Measurements from ENCODE around the gene SLC6A16. TPM values are rescaled to one million over a fixed set of nuclear protein-coding genes. Genes with fewer than 3 reads are reported as not detected.

The SLC6A16 gene
- total RNA-seq, 1 experiment from 2014 or later, result 0.84 TPM

- no peak overlapping the region for H3K4me3 ChIP-seq (ENCODE audit: low read depth, low read length)
- CTCF ChIA-PET, result no interaction called here
- no peak for DNase-seq
- no peaks in the 10 kb centered on the region for H3K4me1 Mint-ChIP-seq (ENCODE audit: low read depth, unreplicated experiment)
- peaks cover 18% of the 10 kb centered on the region for H3K9me3 ChIP-seq
- H3K27me3 ChIP-seq (replicated peaks; ENCODE audit: control insufficient read depth, insufficient read depth, low read length), result no peaks in the 10 kb centered on the region
- H3K9me3 Mint-ChIP-seq (ENCODE audit: unreplicated experiment), result peaks cover 9% of the 10 kb centered on the region
- POLR2A ChIA-PET, result no interaction called here
- no peaks in the 10 kb centered on the region for H3K36me3 ChIP-seq (ENCODE audit: control insufficient read depth, insufficient read depth, low read length)
- 0 out of 2 replicates have a peak, but pooled peaks cover 3% of the 10 kb centered on the region for H3K4me1 ChIP-seq
- H3K27ac Mint-ChIP-seq (ENCODE audit: unreplicated experiment), result no peak overlapping the region
- BruUV-seq (replicated peaks), result no TSS peak
- no peak for TF ChIP-seq CTCF (IDR thresholded peaks at IDR 0.05; ENCODE audit: insufficient read depth in 1 of 2, low read depth in 1 of 2, low read length in 1 of 2, severe bottlenecking in 1 of 2, unreplicated experiment in 1 of 2)
- intact Hi-C loops (cut with micrococcal nuclease; ENCODE audit: unreplicated experiment), result no loop called here
- no peak overlapping the region for H3K4me3 Mint-ChIP-seq (ENCODE audit: unreplicated experiment)
- H3K36me3 Mint-ChIP-seq (ENCODE audit: insufficient read depth, unreplicated experiment), result no peaks in the 10 kb centered on the region
- H3K27me3 Mint-ChIP-seq (ENCODE audit: insufficient read depth, unreplicated experiment), result no peaks in the 10 kb centered on the region
These were observed 43.8 kb upstream of the SLC6A16 start for GRCh38 chr19:49368711-49369358.

DNA sequence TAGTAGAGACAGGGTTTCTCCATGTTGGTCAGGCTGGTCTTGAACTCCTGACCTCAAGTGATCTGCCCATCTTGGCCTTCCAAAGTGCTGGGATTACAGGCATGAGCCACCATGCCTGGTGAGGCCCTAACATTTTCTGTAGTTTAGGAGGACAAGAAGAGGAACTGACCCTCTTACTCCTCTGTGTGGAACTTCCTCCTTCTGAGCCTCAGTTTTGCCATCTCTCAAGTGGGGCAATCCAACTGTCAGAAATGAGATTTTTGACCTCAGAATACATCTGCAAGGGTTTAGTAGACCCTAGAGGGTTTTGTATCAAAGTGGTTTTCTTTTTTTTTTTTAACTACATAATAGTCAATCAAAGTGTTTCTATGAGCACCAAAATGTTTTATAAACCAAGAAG is 41.1 kb upstream of the SLC6A16 start:
- DNase-seq, result no peak
- no peak overlapping the region for H3K27ac Mint-ChIP-seq (ENCODE audit: unreplicated experiment)
- POLR2A ChIA-PET, result no interaction called here
- no peak overlapping the region for H3K4me3 Mint-ChIP-seq (ENCODE audit: unreplicated experiment)
- peaks cover 4% of the 10 kb centered on the region for H3K4me1 Mint-ChIP-seq (ENCODE audit: low read depth, unreplicated experiment)
- Histone ChIP-seq H3K4me1 (peaks cover 8% of the 10 kb centered on the region; the same call in 1 of the 2 replicates), H3K9me3 (peaks cover 18% of the 10 kb centered on the region), H3K4me3 (ENCODE audit: low read depth, low read length) (no peak overlapping the region), H3K36me3 (ENCODE audit: control insufficient read depth, insufficient read depth, low read length) (no peaks in the 10 kb centered on the region), H3K27me3 (replicated peaks; ENCODE audit: control insufficient read depth, insufficient read depth, low read length) (no peaks in the 10 kb centered on the region; the same call in 1 of the 2 replicates)
- intact Hi-C loops (cut with micrococcal nuclease; ENCODE audit: unreplicated experiment), result no loop called here
- no peak for TF ChIP-seq CTCF (IDR thresholded peaks at IDR 0.05; ENCODE audit: insufficient read depth in 1 of 2, low read depth in 1 of 2, low read length in 1 of 2, severe bottlenecking in 1 of 2, unreplicated experiment in 1 of 2)
- H3K36me3 Mint-ChIP-seq (ENCODE audit: insufficient read depth, unreplicated experiment), result no peaks in the 10 kb centered on the region
- CTCF ChIA-PET, result interaction anchor here (0.6 kb wide), 1 partner anchor 78 kb away, joined by 7 read pairs; no protein-coding TSS in a partner anchor
- BruUV-seq (replicated peaks), result no TSS peak
- no peaks in the 10 kb centered on the region for H3K27me3 Mint-ChIP-seq (ENCODE audit: insufficient read depth, unreplicated experiment)
- H3K9me3 Mint-ChIP-seq (ENCODE audit: unreplicated experiment), result peaks cover 9% of the 10 kb centered on the region

DNA sequence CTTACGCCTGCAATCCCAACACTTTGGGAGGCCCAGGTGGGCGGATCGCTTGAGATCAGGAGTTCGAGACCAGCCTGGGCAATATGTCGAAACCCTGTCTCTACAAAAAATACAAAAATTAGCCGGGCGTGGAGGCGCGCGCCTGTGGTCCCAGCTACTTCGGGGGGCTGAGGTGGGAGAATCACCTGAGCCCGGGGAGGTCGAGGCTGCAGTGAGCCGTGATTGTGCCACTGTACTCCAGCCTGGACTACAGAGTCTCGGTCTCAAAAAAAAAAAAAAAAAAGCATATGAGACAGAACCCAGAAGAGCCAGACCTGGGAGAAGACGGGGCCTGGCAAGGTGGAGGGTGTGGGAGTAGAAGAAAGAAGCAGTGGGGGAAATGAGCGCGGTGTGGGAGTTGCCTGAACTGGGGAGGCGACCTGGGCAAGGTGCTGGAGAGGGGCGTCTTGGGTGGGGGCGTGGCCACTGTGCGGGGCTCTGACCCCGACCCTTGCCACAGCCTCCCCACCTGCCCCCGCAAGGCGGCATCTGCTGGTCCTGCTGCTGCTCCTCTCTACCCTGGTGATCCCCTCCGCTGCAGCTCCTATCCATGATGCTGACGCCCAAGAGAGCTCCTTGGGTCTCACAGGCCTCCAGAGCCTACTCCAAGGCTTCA is 39.2 kb upstream of the SLC6A16 start:
- ChIA-PET CTCF (interaction anchor here (1.1 kb wide), 1 partner anchor 24 kb away, joined by 6 read pairs; the partner anchor contains the start of gene KASH5), POLR2A (no interaction called here)
- H3K27me3 ChIP-seq (replicated peaks; ENCODE audit: control insufficient read depth, insufficient read depth, low read length), result no peaks in the 10 kb centered on the region; the same call in 1 of the 2 replicates
- peaks cover 8% of the 10 kb centered on the region; the same call in 1 of the 2 replicates for H3K4me1 ChIP-seq
- Mint-ChIP-seq H3K27me3 (ENCODE audit: insufficient read depth, unreplicated experiment) (no peaks in the 10 kb centered on the region), H3K4me3 (ENCODE audit: unreplicated experiment) (no peak overlapping the region), H3K9me3 (ENCODE audit: unreplicated experiment) (peaks cover 3% of the 10 kb centered on the region), H3K4me1 (ENCODE audit: low read depth, unreplicated experiment) (peaks cover 11% of the 10 kb centered on the region), H3K36me3 (ENCODE audit: insufficient read depth, unreplicated experiment) (no peaks in the 10 kb centered on the region), H3K27ac (ENCODE audit: unreplicated experiment) (no peak overlapping the region)
- peaks cover 9% of the 10 kb centered on the region for H3K9me3 ChIP-seq
- 0 out of 2 replicates have a peak overlapping the region, but pooled peaks have one; percentile 12 for H3K4me3 ChIP-seq (ENCODE audit: low read depth, low read length)
- H3K36me3 ChIP-seq (ENCODE audit: control insufficient read depth, insufficient read depth, low read length), result no peaks in the 10 kb centered on the region
- intact Hi-C loops (cut with micrococcal nuclease; ENCODE audit: unreplicated experiment), result no loop called here
- no TSS peak for BruUV-seq (replicated peaks)
- no peak for TF ChIP-seq CTCF (IDR thresholded peaks at IDR 0.05; ENCODE audit: insufficient read depth in 1 of 2, low read depth in 1 of 2, low read length in 1 of 2, severe bottlenecking in 1 of 2, unreplicated experiment in 1 of 2)
- no peak for DNase-seq
